C4-2B (cell line): ENCODE data around the gene NFIA.

Experiments
- CTCF ChIP-seq: fragments of 450-650 bp; conservative IDR thresholded peaks from 2 replicates; pipeline ENCODE4 v1.5.1; 2017; ENCODE audit warnings: mild to moderate bottlenecking
- ZFX ChIP-seq: fragments of 450-650 bp; IDR thresholded peaks from 2 replicates; pipeline ENCODE4 v1.6.1; 2017

- TF ChIP-seq CTCF (no peak), ZFX (no peak)
Observed at GRCh38 chr1:61046434-61046833, 35.9 kb upstream of the NFIA start.
